Measurements from ENCODE around the gene SLCO6A1.

The SLCO6A1 gene

GRCh38 chr5:102450313-102450990, 48.3 kb downstream of the SLCO6A1 start:
- peak; percentile 6 for DNase-seq

GRCh38 chr5:102433473-102433872, 65.3 kb downstream of the SLCO6A1 start:
- no peak for DNase-seq

- no peak for DNase-seq
Observed at GRCh38 chr5:102421647-102422046, 77.2 kb downstream of the SLCO6A1 start.

- DNase-seq, result no peak
Observed at GRCh38 chr5:102418531-102418930, 80.3 kb downstream of the SLCO6A1 start.

GRCh38 chr5:102414448-102414847, 84.4 kb downstream of the SLCO6A1 start:
- no peak for DNase-seq

- DNase-seq, result no peak
Observed at GRCh38 chr5:102388235-102388634, 110.6 kb downstream of the SLCO6A1 start.

- DNase-seq, result no peak
Observed at GRCh38 chr5:102385365-102385764, 113.4 kb downstream of the SLCO6A1 start.

- no peak for DNase-seq
Observed at GRCh38 chr5:102380174-102380573, 118.6 kb downstream of the SLCO6A1 start.

- no peak for DNase-seq
Observed at GRCh38 chr5:102375876-102376275, 122.9 kb downstream of the SLCO6A1 start.

- DNase-seq, result no peak
Observed at GRCh38 chr5:102375272-102375671, 123.5 kb downstream of the SLCO6A1 start.

- no peak for DNase-seq
Observed at GRCh38 chr5:102368392-102368791, 130.4 kb downstream of the SLCO6A1 start.

GRCh38 chr5:102341681-102342288, 157.0 kb downstream of the SLCO6A1 start:
- DNase-seq, result no peak

- no peak for DNase-seq
Observed at GRCh38 chr5:102324714-102325113, 174.1 kb downstream of the SLCO6A1 start.

All from hematopoietic multipotent progenitor cell treated with erythropoietin and hydrocortisone succinate and interleukin-3 and kit ligand, for 6 days (in vitro differentiated cells).